Vagina (tissue), 2 donors: ENCODE results near the gene ZFP91.

Experiments
- CTCF ChIP-seq, 3 experiments: fragments of 450-650 bp in 2 of 3; fragments of 200-600 bp in 1 of 3; sonication (generic) in 1 of 3; IDR thresholded peaks; one replicate each; pipeline ENCODE4 v1.5.1; 2017 to 2019; ENCODE audit warnings: antibody characterized with exemption in 3 of 3, mild to moderate bottlenecking in 2 of 3, moderate library complexity in 2 of 3
- POLR2A ChIP-seq, 2 donors: fragments of 450-650 bp; IDR thresholded peaks; one replicate each; pipeline ENCODE4 v1.6.1; 2017; ENCODE audit warnings: antibody characterized with exemption in 2 of 2, mild to moderate bottlenecking in 2 of 2, moderate library complexity in 2 of 2
- POLR2AphosphoS5 ChIP-seq, 2 donors: sonication (generic); formaldehyde crosslinking; IDR thresholded peaks; one replicate each; pipeline ENCODE4 v1.9.0; 2017; ENCODE audit warnings: antibody characterized with exemption in 2 of 2, mild to moderate bottlenecking in 2 of 2, low read depth in 1 of 2; ENCODE audit not compliant: insufficient read depth in 1 of 2

GRCh38 chr11:58560842-58561241 is 18.0 kb upstream of the ZFP91 start:
- TF ChIP-seq CTCF (IDR thresholded peaks at IDR 0.05) (no peak), POLR2AphosphoS5 (IDR thresholded peaks at IDR 0.05; ENCODE audit: insufficient read depth in 1 of 2, low read depth in 1 of 2) (no peak), POLR2A (IDR thresholded peaks at IDR 0.05) (no peak)
